ENCODE data around the gene TPTE2.
"Not testable (repeated sequence)": the region's sequence is repeated elsewhere in the genome, so short reads cannot be mapped to it uniquely, and the experiment has no call there.

TPTE2 gene

DNA sequence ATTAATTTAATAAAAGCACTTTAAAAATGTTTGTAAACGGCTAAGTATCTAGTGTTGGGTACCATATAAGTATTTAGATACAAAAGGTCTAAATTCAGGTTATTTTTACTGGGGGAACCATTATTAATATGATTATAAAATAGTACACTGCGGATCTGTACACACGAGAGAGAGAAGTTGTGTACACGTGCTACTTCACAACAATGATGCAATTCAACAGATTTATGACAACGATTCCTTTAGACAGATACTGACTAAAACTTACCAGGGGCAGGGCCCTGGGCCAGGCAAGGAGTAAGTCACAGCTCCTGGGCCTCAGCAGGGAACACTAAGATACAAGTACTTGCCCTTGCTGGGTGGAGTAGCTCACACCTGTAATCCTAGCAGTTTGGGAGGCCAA, 29.1 kb upstream of the TPTE2 start:
- no peak for ATAC-seq (replicated peaks; ENCODE audit: extremely low read depth, poor library complexity, severe bottlenecking)
- Mint-ChIP-seq H3K9me3 (peaks cover 5% of the 10 kb centered on the region), H3K27ac (ENCODE audit: low read depth) (no peak overlapping the region), H3K4me3 (no peak overlapping the region), H3K27me3 (peaks cover 23% of the 10 kb centered on the region), H3K4me1 (peaks cover 23% of the 10 kb centered on the region), H3K36me3 (ENCODE audit: insufficient read depth) (peaks cover 2% of the 10 kb centered on the region)
- DNase-seq (ENCODE audit: low spot score in 2 of 2), result no peak

DNA sequence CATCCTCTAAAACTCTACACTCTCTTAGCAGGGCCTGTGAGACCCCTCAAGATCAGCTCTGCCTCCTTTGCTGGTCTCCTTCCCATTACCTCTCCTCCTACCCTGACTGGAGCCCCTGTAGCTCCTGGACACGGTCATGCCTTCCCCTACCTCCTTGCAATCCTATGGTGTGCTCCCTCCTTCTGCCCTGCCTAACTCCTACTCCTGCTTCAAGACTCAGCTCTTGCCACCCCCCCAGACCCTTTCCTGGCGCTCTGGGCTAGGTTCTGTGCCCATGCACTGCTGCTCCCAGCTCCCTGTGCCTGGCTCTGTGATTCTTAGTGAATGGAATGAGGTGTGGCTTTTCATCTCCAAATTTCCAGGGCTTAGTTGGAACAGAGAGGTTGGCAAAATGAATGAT, 28.0 kb upstream of the TPTE2 start:
- Mint-ChIP-seq H3K27ac (ENCODE audit: low read depth) (peak overlapping the region; percentile 1), H3K4me1 (peaks cover 23% of the 10 kb centered on the region)

DNA sequence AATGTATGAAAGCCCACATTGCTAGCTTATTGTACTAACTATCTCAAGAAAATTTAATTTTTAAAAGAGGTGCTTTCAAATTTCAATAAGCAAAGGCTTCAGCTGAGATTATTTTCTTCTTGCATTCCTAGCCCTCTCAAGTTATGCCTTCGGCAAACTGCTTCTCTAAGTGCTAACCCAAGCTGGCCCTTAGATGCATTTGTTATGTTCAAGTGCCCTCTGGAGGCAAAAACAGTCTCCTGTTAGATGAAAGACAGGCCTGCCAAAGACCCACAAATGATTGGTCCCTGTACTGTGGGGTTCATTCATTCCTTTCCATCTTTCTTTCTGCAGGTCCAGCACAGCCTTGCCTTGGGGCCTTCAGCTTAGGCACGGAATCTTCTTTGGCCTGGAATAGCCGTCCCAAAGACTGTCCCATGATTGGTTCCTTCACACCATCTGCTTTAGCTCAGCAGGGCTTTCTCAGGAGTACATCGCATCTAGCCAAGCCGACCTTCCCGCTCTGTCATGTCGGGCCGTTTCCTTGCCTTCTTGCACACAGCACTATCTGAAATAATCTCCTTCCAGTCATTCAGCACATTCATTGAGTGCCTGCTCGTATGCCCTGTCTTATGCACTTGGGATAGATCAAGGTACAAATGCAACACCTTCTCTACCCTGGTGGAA, 26.4 kb upstream of the TPTE2 start:
- peak; percentile 29 for ATAC-seq (replicated peaks; ENCODE audit: extremely low read depth, poor library complexity, severe bottlenecking)
- peaks cover 5% of the 10 kb centered on the region for H3K9me3 Mint-ChIP-seq
- DNase-seq (ENCODE audit: low spot score in 2 of 2), result no peak
- peaks cover 2% of the 10 kb centered on the region for H3K36me3 Mint-ChIP-seq (ENCODE audit: insufficient read depth)
- H3K27me3 Mint-ChIP-seq, result peaks cover 4% of the 10 kb centered on the region
- peak overlapping the region; percentile 80 for H3K4me3 Mint-ChIP-seq
- peaks cover 23% of the 10 kb centered on the region for H3K4me1 Mint-ChIP-seq
- peak overlapping the region; percentile 91 for H3K27ac Mint-ChIP-seq (ENCODE audit: low read depth)

More for the DNA sequence above, 28.0 kb upstream of the TPTE2 start:
- DNase-seq (ENCODE audit: low spot score in 2 of 2) (no peak), ATAC-seq (replicated peaks; ENCODE audit: extremely low read depth, poor library complexity, severe bottlenecking) (no peak)
- Mint-ChIP-seq H3K4me3 (no peak overlapping the region), H3K9me3 (peaks cover 5% of the 10 kb centered on the region), H3K36me3 (ENCODE audit: insufficient read depth) (peaks cover 2% of the 10 kb centered on the region), H3K27me3 (peaks cover 18% of the 10 kb centered on the region)

DNA sequence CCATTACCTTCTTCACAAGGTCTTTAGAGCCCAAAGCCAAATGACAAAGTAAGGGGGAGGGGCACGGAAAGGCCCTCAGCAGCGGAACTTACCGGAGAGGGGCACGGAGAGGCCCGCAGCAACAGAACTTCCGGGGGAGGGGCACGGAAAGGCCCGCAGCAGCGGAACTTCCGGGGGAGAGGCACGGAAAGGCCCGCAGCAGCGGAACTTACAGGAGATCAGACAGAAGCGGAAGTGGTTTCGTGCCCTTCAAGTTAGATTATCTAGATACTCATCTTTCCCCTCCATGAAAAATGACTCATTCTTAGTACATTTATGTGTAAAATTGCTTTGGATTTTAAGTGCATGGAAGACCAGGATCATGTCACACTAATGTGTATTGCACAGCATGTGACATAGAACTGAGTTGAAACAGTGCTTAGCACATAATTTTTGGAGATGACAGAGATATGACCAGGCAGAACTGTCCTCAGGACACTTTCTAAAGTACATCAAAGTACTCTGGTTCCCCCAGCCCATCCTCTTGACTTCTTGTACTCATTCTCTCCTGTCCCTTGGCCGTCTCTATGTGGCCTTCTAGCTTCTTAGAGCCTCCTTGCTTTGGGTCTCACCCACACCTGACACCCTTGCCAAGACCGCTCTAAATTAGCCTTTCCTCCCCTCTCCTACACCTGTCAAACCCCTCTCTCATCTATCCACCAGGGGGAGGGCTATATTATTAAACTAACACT, 25.7 kb upstream of the TPTE2 start:
- Mint-ChIP-seq H3K4me1 (peaks cover 23% of the 10 kb centered on the region), H3K36me3 (ENCODE audit: insufficient read depth) (peaks cover 2% of the 10 kb centered on the region), H3K27me3 (no peaks in the 10 kb centered on the region), H3K27ac (ENCODE audit: low read depth) (peak overlapping the region; percentile 91), H3K4me3 (peak overlapping the region; percentile 80), H3K9me3 (peaks cover 5% of the 10 kb centered on the region)
- DNase-seq (ENCODE audit: low spot score in 2 of 2) (peak; percentile 29 to 43), ATAC-seq (replicated peaks; ENCODE audit: extremely low read depth, poor library complexity, severe bottlenecking) (peak; percentile 87)

DNA sequence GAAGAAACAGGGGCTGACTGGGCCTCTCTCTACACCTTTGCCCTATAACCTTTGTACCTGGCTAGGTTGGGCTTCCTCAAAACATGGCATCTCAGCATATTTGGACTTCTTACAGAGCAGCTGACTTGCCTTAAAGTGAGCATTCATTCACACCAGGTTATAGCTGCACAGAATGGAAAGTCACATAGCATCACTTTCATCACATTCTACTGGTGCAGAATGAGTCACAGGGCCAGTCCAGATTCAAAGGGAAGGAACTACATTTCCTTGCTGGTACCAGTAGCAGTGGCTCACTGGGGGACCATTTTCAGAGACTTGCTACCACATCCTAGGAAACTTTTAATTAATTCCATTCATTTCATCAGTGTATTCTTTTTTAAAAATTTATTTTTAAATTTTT, 20.3 kb upstream of the TPTE2 start:
- no peak for ATAC-seq (replicated peaks; ENCODE audit: extremely low read depth, poor library complexity, severe bottlenecking)
- Mint-ChIP-seq H3K4me3 (no peak overlapping the region), H3K27ac (ENCODE audit: low read depth) (no peak overlapping the region), H3K36me3 (ENCODE audit: insufficient read depth) (no peaks in the 10 kb centered on the region), H3K27me3 (no peaks in the 10 kb centered on the region), H3K9me3 (peaks cover 5% of the 10 kb centered on the region), H3K4me1 (peaks cover 7% of the 10 kb centered on the region)
- no peak for DNase-seq (ENCODE audit: low spot score in 2 of 2)

DNA sequence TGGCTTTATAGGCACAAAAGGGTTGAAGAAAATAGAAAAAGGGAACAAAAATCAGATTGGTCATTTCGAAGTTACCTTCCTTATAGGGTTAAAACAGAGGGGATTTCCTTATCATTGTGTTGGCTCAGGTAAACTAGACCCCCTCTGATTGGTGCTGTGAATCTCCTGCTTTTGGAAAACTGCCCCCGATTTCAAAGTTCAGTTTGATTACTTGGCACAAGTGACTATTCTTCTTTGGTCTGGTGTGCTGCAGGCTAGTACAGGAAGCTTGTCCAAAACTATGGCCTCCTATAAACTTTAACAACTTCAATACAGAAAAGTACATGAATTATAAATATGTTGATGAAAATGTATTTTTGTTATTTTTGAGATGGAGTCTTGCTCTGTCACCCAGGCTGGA, 13.9 kb upstream of the TPTE2 start:
- Mint-ChIP-seq H3K27ac (ENCODE audit: low read depth) (no peak overlapping the region), H3K4me1 (no peaks in the 10 kb centered on the region), H3K9me3 (no peaks in the 10 kb centered on the region), H3K27me3 (peaks cover 3% of the 10 kb centered on the region), H3K36me3 (ENCODE audit: insufficient read depth) (no peaks in the 10 kb centered on the region), H3K4me3 (no peak overlapping the region)
- ATAC-seq (replicated peaks; ENCODE audit: extremely low read depth, poor library complexity, severe bottlenecking) (no peak), DNase-seq (ENCODE audit: low spot score in 2 of 2) (no peak)

DNA sequence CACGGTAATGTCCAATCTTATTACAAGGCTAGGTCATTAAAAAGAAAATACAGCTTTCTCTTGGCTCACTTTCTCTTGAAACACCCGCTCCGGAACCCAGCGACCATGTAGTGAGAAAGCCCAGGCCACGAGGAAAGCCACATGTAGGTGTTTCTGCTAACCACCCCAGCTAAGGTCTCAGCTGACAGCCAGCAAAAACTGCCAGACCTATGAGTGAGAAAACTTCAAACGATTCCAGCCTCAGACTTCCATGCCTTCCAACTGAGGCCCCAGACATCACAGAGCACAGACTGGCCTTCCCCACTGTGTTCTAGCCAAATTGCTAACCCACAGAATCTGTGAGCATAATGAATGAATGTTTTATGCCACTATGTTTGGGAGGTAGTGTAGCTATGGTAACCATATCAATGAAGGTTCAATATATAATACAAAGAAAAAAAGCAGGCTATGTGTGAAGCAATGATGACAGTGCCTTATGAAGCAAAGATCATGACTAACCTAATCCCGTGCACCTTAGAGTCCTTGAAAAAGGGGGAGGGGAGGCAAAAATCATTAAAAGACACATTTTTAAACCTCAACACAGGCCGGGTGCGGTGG, 11.9 kb upstream of the TPTE2 start:
- H3K4me3 Mint-ChIP-seq, result no peak overlapping the region
- DNase-seq (ENCODE audit: low spot score in 2 of 2), result no peak
- H3K4me1 Mint-ChIP-seq, result no peaks in the 10 kb centered on the region
- no peak for ATAC-seq (replicated peaks; ENCODE audit: extremely low read depth, poor library complexity, severe bottlenecking)
- H3K27ac Mint-ChIP-seq (ENCODE audit: low read depth), result no peak overlapping the region
- H3K27me3 Mint-ChIP-seq, result peaks cover 15% of the 10 kb centered on the region
- no peaks in the 10 kb centered on the region for H3K36me3 Mint-ChIP-seq (ENCODE audit: insufficient read depth)
- H3K9me3 Mint-ChIP-seq, result no peaks in the 10 kb centered on the region

DNA sequence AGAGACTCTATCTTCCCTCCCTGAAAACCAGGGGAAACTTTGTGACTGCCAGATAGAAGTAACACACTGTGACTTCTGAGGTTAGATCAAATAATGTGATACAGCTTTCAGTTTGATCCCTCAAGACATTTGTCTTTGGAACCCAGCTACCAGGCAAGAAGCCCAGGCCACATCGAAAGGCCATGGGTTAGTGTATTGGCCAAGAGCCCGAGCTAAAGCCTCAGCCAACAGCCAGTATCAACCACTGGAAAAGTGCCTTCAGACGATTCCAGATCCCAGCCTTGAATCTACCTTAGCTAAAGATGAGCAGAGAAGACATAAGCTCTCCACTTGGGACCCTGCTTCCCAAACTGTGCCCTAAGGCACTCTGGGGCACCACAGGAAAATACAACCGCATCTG, 10.9 kb upstream of the TPTE2 start:
- Mint-ChIP-seq H3K4me3 (no peak overlapping the region), H3K27me3 (peaks cover 24% of the 10 kb centered on the region)
- no peak for ATAC-seq (replicated peaks; ENCODE audit: extremely low read depth, poor library complexity, severe bottlenecking)

DNA sequence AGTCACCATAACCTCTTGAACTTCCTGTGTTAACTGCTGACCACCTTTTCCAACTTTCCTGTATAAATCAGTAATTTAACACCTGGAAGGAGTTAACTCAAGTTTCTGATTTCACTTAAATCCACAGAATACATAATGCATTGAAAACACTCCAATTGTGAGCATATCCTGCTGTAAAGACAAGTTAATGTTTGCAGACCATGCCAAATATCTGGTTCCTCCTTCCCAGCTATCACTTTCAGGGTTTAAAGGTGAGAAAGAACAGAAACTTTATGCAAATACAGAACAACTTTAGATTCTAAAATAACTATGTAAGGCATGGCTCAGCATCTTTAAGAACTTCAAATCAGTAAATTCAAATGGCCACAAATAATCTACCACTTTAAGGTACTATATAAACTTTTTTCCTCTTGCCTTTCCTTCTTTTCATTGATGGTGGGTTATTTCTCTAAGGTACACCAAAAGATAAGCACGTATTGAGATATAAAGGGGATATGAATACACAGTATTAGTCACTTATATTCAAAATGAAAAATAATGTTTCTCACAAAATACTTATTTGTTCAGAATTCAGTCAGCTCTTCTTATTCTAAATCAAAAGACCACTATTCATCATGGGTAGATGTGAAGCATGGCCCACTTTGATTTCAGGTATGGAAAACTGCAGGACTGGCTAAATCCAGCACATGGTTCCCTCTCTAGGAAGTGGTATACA, 6.6 kb upstream of the TPTE2 start:
- ATAC-seq (replicated peaks; ENCODE audit: extremely low read depth, poor library complexity, severe bottlenecking), result no peak
- DNase-seq (ENCODE audit: low spot score in 2 of 2), result no peak

More for the DNA sequence above, 10.9 kb upstream of the TPTE2 start:
- Mint-ChIP-seq H3K27ac (ENCODE audit: low read depth) (no peak overlapping the region), H3K36me3 (ENCODE audit: insufficient read depth) (no peaks in the 10 kb centered on the region), H3K9me3 (no peaks in the 10 kb centered on the region), H3K4me1 (no peaks in the 10 kb centered on the region)
- DNase-seq (ENCODE audit: low spot score in 2 of 2), result no peak

DNA sequence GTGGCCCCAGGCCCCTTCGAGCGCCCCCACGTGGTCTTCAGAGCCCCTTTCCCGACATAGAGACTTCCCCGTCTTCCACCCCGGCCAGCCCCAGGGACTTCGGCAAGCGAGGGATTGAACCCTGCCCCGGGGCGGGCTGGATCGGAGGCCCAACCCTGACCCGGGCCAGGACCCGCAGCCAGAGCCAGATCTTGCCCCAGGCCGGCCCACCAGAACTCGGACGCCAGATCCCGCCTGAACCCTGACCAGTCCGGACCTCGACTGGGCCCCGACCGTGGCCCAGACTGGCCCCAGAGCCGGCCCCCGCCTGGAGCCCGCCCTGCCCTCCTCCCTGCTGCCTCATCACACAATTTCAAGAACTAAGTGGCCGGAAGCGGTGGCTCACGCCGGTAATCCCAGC, 253 bp upstream of the TPTE2 start:
- no peak for DNase-seq (ENCODE audit: low spot score in 2 of 2)

More for the DNA sequence above, 6.6 kb upstream of the TPTE2 start:
- Mint-ChIP-seq H3K36me3 (ENCODE audit: insufficient read depth) (no peaks in the 10 kb centered on the region), H3K27me3 (peaks cover 25% of the 10 kb centered on the region), H3K9me3 (no peaks in the 10 kb centered on the region), H3K4me3 (no peak overlapping the region), H3K4me1 (no peaks in the 10 kb centered on the region), H3K27ac (ENCODE audit: low read depth) (no peak overlapping the region)

DNA sequence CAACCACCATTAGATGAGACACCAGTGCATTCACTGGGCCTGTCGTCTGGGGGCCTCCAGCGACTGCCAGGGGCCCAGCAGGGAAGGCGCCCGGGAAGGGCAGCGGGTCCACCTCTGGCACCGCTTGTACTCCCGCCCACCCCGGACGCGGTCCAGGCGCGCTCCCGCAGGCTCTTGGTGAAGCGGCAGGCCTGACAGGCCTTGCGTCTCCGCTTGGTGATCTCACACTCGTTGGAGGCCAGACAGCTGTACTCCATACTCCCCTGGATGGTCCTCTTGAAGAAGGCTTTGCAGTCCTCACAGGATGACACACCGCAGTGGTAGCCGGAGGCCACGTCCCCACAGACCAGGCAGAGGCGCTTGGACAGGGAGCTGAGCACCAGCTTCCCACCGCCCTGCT, 660 bp downstream of the TPTE2 start:
- not testable (repeated sequence) for H3K4me1 Mint-ChIP-seq; H3K27me3 Mint-ChIP-seq; H3K4me3 Mint-ChIP-seq; H3K27ac Mint-ChIP-seq (ENCODE audit: low read depth); ATAC-seq (replicated peaks; ENCODE audit: extremely low read depth, poor library complexity, severe bottlenecking); DNase-seq (ENCODE audit: low spot score in 2 of 2); H3K36me3 Mint-ChIP-seq (ENCODE audit: insufficient read depth); H3K9me3 Mint-ChIP-seq

More for the DNA sequence above, 253 bp upstream of the TPTE2 start:
- H3K36me3 Mint-ChIP-seq (ENCODE audit: insufficient read depth), result no peaks in the 10 kb centered on the region
- no peak overlapping the region for H3K27ac Mint-ChIP-seq (ENCODE audit: low read depth)
- no peak overlapping the region for H3K4me3 Mint-ChIP-seq
- H3K27me3 Mint-ChIP-seq, result no peaks in the 10 kb centered on the region
- ATAC-seq (replicated peaks; ENCODE audit: extremely low read depth, poor library complexity, severe bottlenecking), result no peak
- H3K4me1 Mint-ChIP-seq, result no peaks in the 10 kb centered on the region
- H3K9me3 Mint-ChIP-seq, result no peaks in the 10 kb centered on the region

DNA sequence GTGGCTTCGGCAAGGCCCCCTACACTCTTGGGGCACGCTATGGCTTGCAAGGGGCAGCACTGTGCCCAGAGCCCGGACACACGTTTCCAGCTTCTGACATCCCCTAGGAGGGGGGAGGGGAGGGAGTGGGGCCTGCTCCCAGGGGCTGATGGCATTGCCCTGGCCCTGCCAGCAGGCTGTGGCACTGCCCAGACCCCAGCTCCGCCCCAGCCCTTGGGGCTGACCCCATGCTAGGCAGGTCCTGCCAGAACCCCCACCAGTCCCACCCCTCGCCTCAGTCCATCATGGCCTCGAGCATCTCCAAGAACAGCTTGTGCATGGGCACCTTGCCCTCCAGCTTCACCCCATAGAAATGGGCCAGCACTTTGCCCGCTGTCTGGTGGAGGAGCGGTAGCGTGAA, 1.6 kb downstream of the TPTE2 start:
- not testable (repeated sequence) for H3K27ac Mint-ChIP-seq (ENCODE audit: low read depth); DNase-seq (ENCODE audit: low spot score in 2 of 2); ATAC-seq (replicated peaks; ENCODE audit: extremely low read depth, poor library complexity, severe bottlenecking); H3K4me1 Mint-ChIP-seq; H3K36me3 Mint-ChIP-seq (ENCODE audit: insufficient read depth); H3K4me3 Mint-ChIP-seq; H3K9me3 Mint-ChIP-seq; H3K27me3 Mint-ChIP-seq

All from central memory CD8-positive, alpha-beta T cell (primary cell).